GM18909 (cell line): Measurements from ENCODE around the gene DYNLT4.
A peak's percentile ranks its signal among the peaks of the same experiment; 100 is the strongest.
"Not testable (repeated sequence)": the region's sequence is repeated elsewhere in the genome, so short reads cannot be mapped to it uniquely, and the experiment has no call there.

Experiments
- ATAC-seq: cut with Tn5 transposase; IDR thresholded peaks from one replicate; pipeline ENCODE4 v1.9.1; 2021; ENCODE audit warnings: mild to moderate bottlenecking; ENCODE audit not compliant: unreplicated experiment, poor library complexity

The DYNLT4 gene

GRCh38 chr1:44829506-44830384, 22.6 kb upstream of the DYNLT4 start:
- no peak for ATAC-seq

DNA sequence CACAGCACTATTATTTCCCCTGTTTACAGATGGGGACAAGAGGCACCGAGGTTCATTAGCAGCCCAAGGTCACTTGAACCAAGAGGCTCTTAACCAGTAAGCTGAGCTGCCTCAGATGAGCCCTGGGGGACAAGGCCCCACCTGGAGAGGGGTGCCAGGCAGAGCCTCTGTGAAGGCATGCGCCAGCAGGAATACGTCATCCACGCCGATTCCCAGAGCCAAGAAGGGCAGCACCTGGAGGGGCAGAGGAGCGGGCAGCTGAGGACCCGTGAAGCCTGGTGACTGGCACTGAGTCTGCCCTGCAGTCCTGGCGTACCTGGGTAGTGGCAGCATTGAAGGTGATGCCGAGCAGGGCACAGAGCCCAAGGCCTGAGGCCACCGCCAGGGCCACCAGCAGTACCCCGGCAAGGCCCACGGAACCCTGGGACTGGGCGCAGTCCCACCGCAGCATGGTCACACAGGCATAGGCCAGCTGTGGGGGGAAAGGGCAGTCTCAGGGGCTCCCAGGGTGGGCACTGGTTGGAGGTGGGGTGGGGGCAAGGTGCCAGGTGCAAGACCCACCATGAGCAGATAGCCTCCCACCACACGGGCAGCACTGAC, 21.8 kb upstream of the DYNLT4 start:
- ATAC-seq, result no peak

DNA sequence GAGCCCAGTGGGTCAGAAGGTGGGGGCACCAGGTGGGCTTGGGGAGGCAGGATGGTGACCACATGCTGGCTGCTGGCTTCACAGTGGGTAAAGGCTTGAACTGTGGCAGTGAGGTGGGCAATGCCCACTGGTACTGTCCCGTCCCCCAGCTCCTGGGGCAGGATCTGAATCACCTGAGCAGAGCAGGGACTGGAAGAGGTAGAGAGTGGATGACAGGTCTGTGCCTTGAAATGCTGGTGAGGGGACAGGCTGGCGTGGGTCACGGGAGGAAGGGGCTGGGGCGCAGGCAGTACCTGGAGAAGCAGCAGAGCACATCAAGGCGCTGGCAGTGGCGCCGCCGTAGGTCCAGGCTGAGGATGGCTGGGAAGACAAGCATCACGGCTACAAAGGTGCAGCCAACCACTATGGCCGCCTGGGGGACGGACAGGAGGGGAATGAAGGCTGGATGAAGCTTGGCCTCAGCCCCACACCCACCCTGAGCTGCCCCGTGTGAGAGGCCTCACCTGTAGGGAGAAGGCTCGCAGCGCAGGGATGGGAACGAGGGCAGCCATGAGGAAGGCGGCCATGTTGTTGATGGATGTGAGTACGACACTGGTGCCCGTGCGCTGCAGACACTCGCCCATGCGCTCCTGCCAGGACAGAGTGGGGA, 21.0 kb upstream of the DYNLT4 start:
- ATAC-seq, result no peak

- ATAC-seq, result no peak
These were observed 20.2 kb upstream of the DYNLT4 start for GRCh38 chr1:44827197-44828002.

DNA sequence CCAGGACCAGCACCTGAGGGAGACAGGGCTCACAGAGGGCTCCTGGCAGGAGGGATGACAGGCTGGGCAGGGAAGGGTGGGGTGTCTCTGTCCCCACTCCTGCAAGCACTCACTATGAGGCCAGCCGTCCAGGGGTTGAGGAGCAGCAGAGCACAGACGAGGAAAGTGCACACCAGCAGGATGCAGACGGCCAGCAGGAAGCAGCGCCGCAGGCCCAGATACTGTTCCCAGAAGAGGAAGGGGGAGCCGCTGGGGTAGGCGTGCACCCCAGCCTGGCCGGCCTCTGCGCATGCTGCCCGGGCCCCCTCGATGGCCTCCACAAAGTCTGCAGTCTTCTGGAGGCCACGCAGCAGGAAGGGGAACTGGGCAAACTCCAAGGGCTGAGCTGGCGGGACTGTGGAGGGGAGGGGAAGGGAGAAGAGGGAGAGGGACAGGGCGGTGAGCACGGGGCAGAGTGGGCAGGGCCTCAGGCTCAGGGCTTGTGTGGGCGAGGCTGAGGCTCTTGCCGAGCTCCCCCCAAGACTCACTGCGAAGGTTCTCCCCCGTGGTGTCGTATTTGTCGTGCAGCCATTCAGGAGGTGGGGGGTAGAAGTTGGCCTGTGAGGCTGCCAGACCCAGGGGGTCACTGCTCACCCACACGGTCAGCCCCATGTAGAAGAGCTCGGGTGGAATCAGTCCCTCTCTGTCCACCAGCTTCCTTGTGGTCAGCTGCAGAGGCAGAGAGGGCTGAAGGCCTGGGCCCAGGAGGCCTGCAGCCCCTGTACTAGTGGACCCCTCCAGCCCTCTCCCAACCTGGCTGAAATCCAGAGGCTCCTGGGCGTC, 19.4 kb upstream of the DYNLT4 start:
- no peak for ATAC-seq

- not testable (repeated sequence) for ATAC-seq
These were observed 17.2 kb upstream of the DYNLT4 start for GRCh38 chr1:44824392-44824791.

DNA sequence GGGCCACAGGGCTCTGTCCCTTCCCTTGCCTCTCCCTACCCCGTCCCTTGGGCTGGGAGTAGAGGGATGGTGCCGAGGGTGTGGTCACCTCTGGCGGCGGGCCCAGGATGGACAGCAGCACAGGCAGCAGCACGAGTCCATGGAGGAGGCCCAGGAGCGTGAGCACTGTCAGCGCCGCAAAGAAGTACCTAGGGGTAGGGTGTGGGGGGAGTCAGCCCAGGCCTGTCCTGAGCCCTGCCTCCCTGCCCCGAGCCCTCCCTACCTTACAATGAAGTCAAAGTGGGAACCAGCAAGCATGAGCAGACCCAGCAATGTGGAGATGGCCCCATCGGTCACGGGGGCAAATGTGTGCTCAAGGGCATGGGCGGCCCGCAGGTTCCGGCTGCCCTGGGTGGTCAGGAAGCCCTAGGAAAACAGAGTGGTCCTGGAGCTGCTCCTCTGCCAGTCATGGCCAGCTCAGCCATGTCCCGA, 15.9 kb upstream of the DYNLT4 start:
- ATAC-seq, result no peak

DNA sequence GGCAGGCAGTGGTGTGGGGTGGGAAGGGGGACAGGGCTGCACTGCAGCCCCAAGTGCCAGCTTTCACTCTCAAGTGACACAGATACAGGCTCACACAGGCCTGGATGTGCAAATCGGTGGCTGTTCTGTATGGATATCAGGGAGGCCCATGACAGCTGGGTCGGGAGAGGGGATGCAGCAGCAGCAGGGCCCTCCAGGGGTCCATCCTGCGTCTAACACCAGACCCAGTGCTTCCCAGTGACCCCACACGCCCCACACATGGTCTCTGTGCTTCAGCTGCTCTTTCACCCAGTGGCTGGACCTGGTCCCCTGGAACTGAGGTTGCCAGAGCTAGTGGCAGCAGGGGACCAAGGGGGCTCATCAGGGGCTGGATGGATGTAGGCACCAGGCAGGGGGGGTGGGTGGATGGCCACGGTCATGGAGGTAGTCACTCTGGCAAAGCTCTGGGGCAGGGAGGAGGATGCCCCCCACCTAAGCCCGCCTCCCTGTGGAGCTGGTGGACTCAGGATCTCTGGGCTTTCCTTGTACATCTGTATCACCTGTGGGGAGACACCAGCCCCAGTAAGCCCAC, 15.1 kb upstream of the DYNLT4 start:
- ATAC-seq, result no peak

GRCh38 chr1:44821240-44821715, 14.1 kb upstream of the DYNLT4 start:
- ATAC-seq, result no peak

DNA sequence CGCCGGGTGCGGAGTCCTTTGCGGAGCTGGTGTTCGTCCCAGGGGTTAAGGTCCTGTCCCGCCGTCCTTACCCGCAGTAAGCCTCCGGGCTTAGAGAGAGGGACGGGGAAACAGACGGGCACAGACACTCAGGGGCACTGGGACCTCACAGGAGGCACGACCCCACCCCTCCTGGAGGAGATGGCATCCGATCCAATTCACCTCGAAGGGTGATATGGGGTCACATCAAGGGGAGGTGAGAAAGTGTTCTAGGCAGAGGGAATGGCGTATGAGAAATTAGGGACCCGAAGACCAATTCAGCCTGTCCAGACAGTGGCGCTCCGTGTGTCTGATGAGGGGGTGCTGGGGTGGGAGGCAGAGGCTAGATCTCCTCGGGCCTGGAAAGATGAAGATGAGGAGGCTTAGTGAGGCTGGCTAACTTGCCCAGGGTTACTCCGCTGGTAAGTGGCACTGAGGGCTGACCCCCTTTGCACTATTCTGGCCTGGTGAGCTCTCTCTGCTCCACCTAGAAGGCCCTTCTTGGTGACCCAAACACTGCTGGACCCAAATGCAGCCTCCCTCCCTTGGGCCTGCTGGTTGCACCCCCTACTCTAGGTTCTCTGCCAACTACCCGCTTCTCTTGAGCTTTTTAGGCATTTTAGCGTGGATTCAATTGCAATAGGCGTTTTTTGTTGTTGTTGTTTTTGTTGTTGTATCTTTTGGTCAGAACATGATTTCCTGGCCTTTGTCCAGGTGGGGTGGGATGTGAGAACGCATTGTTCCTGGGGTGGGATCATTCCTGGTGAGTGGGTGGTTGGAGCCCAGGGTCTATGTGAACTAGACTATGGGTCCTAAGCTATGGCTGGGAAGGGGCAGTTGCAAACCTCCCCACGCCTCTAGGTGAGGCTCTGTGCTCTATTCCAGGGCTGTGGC, 13.4 kb upstream of the DYNLT4 start:
- ATAC-seq, result peak; percentile 8

- ATAC-seq, result peak; percentile 84
These were observed 12.6 kb upstream of the DYNLT4 start for GRCh38 chr1:44819608-44820327.

GRCh38 chr1:44819196-44819607, 12.1 kb upstream of the DYNLT4 start:
- no peak for ATAC-seq

DNA sequence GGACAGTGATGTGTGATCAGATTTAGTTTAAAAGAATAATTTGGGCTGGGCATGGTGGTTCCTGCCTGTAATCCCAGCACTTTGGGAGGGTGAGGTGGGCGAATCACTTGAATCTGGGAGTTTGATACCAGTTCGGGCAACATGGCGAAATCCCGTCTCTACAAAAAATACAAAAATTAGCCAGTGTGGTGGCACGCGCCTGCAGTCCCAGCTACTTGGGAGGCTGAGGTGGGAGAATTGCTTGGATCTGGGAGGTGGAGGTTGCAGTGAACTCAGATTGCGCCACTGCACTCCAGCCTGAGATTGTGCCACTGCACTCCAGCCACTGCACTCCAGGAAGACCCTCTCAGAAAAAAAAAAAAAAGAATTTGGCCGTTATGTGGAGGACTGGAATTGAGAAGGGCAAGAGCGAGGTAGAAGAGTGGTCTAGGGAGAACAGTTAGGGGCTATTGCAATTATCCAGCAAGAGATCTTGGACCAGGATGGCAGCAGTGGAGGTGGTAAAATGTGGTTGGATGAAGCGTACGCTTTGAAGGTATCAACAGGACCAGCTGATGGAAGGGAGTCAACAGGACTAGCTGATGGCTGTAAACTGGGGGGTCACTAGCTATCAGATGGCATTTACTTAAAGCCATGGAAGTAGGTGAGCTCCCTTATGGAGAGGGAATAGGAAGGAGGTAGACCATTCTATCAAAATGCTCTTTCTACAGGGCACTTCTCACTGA, 10.8 kb upstream of the DYNLT4 start:
- no peak for ATAC-seq

DNA sequence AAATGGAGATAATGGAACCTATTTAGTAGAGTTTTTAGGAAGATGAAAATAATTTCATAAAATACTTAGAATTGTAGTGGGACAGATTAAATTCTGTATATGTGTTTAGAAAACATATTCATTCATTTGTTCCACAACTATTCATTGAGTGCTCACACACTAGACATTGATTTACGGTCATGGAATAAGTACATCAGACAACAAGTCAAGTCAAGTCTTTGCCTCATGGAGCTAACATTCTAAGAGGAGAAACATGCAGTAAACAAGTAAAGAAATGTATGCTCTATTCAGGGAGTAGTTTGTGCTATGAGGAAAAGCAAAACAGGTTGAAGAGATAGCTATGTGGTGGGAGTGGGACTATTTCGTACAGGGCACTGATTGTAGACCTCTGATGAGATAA, 10.2 kb upstream of the DYNLT4 start:
- no peak for ATAC-seq

DNA sequence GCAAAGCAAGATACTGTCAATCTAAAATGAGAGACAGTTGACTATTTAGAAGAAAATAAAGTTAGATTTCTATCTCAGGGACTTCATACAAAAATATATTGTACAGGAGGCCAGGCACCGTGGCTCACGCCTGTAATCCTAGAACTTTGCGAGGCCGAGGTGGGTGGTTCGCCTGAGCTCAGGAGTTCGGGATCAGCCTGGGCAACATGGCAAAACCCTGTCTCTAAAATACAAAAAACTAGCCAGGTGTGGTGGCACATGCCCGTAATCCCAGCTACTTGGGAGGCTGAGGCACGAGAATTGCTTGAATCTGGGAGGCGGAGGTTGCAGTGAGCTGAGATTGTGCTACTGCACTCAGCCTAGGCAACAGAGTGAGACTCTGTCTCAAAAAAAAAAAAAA, 8.8 kb upstream of the DYNLT4 start:
- ATAC-seq, result not testable (repeated sequence)

DNA sequence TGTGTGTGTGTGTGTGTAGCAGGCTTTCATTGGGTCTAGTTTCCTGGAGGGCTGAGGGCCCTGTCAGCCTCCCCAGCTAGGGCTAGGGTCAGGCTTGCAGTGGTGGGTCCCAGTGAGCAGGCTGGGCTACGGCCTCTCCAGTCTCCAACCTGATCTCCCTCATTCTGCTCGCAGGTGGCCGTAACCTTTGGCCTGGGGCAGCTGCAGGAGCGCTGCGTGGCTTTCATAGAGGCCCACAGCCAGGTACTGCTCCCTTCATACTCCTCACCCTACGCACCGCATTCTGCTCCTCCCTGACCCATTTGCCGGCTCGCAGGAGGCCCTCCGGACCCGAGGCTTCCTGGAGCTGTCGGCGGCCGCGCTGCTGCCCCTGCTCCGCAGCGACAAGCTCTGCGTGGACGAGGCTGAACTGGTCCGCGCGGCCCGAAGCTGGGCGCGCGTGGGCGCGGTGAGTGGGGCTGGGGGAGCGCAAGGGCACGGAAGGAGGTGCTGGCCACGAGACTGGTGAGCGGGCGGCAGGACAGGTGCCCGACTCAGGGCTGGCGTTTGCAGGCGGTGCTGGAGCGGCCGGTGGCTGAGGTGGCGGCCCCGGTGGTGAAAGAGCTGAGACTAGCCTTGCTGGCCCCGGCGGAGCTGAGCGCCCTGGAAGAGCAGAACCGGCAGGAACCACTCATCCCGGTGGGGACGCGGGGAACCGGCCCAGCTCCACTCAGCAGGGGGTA, 5.8 kb upstream of the DYNLT4 start:
- no peak for ATAC-seq
